LoVo (cell line): ENCODE results near the gene CCDC127.
"Not testable (repeated sequence)": the region's sequence is repeated elsewhere in the genome, so short reads cannot be mapped to it uniquely, and the experiment has no call there.

ENCODE experiments used
- DNase-seq: peaks from one replicate; pipeline ENCODE4 v3.0.0-alpha.2; 2016; ENCODE audit warnings: low spot score

Gene CCDC127, protein sequence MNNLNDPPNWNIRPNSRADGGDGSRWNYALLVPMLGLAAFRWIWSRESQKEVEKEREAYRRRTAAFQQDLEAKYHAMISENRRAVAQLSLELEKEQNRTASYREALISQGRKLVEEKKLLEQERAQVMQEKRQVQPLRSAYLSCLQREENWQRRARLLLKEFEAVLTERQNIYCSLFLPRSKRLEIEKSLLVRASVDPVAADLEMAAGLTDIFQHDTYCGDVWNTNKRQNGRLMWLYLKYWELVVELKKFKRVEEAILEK

DNA sequence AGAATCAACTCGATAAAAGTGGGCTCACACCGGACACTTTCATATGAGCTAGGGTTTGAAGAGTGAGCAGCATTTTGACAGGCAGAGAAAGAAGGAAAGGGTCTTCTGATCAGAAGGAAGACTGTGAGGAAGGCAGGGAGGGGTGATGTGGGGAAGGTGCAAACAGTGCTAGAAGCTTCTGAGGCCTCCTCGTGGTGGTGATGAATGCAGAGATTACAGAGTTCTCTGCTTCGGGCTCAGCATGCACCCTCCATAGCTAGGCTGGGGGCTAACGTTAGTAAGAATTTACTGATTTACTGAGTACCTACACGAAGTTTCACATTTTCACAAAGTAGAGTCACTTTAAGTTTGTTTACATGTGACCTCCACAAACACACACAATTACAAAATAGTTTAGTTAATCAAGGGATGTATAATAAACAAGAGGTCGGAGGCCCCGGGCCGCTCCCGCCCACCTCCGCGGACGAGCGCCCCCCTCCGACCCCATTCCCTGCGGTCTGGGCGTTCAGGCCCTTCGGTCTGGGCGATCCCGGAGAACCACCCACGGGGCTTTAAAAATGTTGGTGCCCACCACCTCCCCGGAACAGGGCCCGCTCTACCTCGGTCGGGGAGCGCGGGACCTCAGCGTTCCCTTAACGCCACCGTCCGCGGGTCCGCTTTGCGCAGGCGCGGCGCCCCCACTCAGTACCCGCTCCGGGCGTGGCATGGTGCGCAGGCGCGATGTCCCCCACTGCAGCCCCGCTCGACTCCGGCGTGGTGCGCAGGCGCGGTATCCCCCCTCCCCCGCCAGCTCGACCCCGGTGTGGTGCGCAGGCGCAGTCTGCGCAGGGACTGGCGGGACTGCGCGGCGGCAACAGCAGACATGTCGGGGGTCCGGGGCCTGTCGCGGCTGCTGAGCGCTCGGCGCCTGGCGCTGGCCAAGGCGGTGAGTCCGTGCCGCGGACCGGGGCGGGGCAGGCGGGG, at the start of gene CCDC127, which contains the start of gene SDHA:
Gene CCDC127, minus strand, starts transcription at position 660 of the 963 bp plus-strand sequence. CDS start 1,304 bp downstream, outside the sequence.
Gene SDHA, plus strand, starts transcription at position 827 of the 963 bp plus-strand sequence. Its CDS starts 36 bp downstream, at position 863.
- DNase-seq = peak; percentile 99

- no peak for DNase-seq
These were observed 49.8 kb upstream of the CCDC127 start for GRCh38 chr5:267716-268115.

GRCh38 chr5:266311-267026, 48.5 kb upstream of the CCDC127 start:
- DNase-seq = not testable (repeated sequence)

DNA sequence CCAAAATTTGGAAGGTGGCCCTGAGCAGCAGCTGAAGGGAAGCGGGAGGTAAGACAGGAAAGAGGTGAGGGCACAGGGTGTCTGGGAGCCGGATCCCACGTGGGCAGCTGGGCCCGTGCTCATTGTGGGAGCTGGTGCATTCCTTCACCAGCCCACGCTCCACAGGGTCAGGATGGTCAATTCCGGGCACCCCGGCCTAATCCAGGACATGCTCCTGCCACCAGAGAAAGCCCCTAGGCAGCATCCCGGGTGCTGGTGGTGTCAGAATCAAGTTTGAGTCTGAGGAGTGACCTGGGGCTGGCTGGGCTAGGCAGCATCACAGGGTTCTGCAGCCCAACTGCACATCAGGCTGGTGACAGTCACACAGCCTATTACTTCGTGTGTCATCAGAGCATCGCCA, 46.4 kb upstream of the CCDC127 start:
- no peak for DNase-seq

GRCh38 chr5:263275-263974, 45.5 kb upstream of the CCDC127 start:
- peak; percentile 26 for DNase-seq

DNA sequence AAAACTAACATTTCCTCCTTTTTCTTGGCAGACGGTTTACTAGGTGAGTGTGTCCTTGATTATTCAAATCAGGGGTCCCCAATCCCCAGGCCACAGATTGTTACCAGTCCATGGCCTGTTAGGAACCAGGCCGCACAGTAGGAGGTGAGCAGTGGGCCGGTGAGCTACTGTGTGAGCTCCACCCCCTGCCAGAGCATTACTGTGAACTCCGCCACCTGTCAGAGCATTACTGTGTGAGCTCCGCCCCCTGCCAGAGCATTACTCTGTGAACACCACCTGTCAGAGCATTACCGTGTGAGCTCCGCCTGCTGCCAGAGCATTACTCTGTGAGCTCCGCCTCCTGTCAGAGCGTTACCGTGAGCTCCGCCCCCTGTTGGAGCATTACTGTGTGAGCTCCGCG, 39.2 kb upstream of the CCDC127 start:
- no peak for DNase-seq

GRCh38 chr5:256347-256746, 38.4 kb upstream of the CCDC127 start:
- not testable (repeated sequence) for DNase-seq

DNA sequence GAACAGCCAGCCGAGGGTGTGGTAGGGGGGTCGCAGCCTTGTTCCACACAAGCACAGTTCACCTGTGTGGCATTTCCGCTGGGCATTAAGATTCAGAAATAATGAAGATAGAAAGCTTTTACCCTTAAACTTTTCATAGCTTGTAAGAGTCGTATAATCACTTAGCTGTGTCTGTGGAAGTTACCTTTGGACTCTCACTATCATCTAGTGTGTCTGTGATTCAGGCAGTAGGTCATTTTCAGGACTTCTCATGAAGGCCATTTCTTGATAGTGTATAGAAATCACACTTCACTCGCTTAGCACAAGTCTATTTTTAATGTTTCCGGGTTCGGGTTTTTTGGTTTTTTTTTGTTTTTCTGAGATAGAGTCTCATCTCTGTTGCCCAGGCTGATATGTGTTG, 37.2 kb upstream of the CCDC127 start:
- DNase-seq = not testable (repeated sequence)

DNA sequence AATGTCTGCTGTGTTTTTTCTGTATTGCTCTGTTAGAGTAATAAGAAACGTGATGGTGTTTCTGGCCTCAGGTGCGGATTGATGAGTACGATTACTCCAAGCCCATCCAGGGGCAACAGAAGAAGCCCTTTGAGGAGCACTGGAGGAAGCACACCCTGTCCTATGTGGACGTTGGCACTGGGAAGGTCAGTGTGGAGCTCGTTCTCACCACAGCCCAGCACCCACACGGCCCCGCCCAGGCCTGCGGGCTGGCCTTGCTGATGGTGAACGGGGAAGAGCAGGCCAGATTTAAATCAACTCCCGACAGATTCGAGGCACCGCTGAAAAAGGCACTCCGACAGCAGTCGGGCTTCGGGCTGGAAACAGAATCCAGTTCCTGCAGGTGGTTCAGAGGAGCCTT, 36.4 kb upstream of the CCDC127 start:
- not testable (repeated sequence) for DNase-seq

- DNase-seq = no peak
These were observed 34.6 kb upstream of the CCDC127 start for GRCh38 chr5:252546-252945.

DNA sequence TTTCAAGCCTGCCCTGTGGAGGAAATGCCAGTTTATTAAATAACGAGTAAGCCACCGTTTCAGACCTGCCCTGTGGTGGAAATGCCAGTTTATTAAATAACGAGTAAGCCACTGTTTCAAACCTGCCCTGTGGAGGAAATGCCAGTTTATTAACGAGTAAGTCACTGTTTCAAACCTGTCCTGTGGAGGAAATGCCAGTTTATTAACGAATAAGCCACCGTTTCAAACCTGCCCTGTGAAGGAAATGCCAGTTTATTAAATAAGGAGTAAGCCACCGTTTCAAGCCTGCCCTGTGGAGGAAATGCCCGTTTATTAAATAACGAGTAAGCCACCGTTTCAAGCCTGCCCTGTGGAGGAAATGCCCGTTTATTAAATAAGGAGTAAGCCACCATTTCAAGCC, 34.0 kb upstream of the CCDC127 start:
- not testable (repeated sequence) for DNase-seq

- not testable (repeated sequence) for DNase-seq
These were observed 33.6 kb upstream of the CCDC127 start for GRCh38 chr5:251538-251937.

DNA sequence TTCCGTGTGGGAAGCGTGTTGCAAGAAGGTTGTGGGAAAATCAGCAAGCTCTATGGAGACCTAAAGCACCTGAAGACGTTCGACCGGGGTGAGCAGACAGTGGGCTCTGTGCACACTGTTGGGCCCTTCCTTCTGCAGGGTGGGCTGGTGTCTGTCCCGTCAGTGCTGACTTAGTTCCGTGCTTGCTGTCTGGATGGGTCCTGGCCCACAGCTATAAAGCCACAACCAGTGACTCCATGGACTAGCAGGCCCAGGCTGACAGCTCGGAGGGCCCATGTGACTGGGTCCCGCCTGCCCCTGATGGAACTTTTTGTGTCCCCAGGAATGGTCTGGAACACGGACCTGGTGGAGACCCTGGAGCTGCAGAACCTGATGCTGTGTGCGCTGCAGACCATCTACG, 33.1 kb upstream of the CCDC127 start:
- not testable (repeated sequence) for DNase-seq

GRCh38 chr5:250396-250795, 32.4 kb upstream of the CCDC127 start:
- not testable (repeated sequence) for DNase-seq

GRCh38 chr5:245717-246116, 27.8 kb upstream of the CCDC127 start:
- DNase-seq = not testable (repeated sequence)

- not testable (repeated sequence) for DNase-seq
These were observed 25.9 kb upstream of the CCDC127 start for GRCh38 chr5:243683-244367.

- not testable (repeated sequence) for DNase-seq
These were observed 23.2 kb upstream of the CCDC127 start for GRCh38 chr5:241045-241669.

- DNase-seq = not testable (repeated sequence)
These were observed 22.6 kb upstream of the CCDC127 start for GRCh38 chr5:240550-240949.

DNA sequence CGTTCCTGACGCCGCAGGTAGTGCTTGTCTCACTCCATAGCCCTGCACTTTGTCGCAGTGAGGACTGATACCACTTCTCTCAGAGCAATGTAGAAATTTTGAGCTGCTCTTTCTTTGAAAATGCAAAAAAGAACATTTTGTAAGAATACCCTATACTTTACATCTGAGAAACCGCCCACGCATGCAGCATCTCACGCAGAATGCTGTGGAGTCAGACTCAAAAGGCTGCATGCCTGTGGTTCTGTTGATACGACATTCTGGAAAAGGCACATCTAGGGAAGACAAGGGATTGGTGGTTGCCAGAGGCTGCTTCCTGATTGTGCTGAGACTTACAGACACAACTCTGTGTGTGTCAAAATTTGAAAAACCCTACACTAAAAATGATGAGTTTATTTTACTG, 20.0 kb upstream of the CCDC127 start:
- not testable (repeated sequence) for DNase-seq

- DNase-seq = not testable (repeated sequence)
These were observed 17.6 kb upstream of the CCDC127 start for GRCh38 chr5:235527-235926.
